HG03521 (cell line): ENCODE measurements around the gene RAPGEF3.

Experiments
- ATAC-seq: cut with Tn5 transposase; IDR thresholded peaks from one replicate; pipeline ENCODE4 v1.9.1; 2021; ENCODE audit warnings: mild to moderate bottlenecking, moderate library complexity; ENCODE audit not compliant: unreplicated experiment

The RAPGEF3 gene

DNA sequence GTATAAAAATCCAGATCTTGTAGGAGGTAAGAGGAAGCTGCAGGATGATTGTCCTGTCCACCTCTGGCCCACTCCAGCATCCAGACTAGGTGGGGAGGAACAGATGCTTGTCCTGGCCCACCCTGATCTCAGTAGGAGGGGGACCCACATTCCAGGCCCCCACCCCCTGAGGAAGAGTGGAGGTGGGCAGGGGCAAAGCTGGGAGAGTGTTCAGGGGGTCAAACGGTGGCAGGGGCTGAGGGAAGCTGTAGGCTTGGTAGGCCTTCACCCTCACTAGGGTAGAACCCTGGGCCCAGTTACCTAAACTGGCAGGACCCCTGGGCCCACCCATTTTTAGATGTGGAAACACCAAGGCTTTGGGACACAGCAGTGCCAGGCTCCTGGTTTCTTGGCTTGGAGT is 18.5 kb upstream of the RAPGEF3 start:
- no peak for ATAC-seq

DNA sequence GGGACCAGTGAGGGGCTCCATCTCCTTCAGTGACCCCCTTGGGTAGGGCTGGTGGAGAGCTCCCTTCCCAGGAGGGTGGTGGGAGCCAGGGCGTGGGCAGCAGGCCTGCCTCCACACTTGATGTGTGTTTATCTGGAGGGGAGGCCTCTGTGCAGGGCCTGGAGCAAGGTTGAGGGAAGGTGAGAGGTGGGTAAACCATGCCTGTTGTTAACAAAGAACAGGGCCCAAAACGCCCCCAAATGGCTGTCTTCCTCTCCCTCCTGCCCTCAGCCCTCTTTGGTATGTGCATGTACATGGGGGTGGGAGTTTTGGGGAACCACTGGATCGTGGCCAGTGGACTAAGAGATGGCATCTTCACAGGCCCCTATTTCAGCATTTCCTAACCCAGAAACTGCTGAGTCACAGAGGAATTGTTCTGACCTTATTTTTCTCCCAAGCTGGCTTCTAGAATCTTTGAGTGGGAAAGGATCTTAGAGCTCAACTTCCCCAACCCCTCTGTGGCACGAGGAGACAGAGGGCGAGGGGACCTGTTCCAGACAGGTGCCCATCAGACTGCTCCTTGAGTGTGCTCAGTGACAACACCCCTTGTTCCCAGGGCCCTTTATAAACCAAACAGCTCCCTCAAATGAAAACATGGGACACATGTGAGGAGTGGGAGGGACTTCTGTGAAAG is 17.9 kb upstream of the RAPGEF3 start:
- no peak for ATAC-seq

DNA sequence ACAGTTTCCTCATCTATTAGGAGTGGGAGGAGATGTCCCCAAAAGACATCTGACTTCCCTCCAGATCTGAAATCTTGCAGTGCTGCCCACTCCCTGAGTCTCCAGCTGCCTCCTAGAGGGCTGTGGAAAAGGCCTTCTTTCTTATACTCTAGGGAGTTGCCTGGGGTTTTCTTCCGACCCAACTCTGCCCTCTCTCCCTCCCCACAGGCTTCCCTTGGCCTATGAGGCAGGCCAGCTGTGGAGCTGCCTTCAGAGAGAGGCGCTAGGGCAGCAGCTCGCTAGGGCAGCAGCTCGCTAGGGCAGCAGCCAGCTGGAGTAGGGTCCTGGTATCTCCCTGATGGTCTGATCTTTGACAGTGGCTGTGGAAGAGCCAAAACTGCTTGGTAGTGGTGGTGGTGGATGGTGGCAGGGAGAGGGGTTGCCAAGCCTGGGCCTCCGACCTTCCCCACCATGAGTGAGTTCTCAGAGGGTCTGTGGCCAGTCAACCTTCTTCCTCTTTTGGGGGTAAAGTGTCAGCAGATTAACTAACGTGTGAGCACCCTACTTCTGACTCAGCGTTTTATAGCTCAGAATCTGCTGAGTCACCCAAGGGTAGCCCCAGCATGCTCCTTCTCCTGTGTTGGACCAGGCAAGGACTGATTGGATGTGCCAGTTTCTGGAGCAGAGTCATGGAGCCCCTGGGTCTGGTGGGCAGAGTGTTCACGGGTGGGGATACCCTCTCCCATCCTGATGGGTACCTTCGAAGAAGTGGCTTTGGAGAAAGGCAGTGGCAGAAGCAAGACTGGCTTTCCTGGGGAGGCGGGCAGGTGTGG is 16.6 kb upstream of the RAPGEF3 start:
- no peak for ATAC-seq

DNA sequence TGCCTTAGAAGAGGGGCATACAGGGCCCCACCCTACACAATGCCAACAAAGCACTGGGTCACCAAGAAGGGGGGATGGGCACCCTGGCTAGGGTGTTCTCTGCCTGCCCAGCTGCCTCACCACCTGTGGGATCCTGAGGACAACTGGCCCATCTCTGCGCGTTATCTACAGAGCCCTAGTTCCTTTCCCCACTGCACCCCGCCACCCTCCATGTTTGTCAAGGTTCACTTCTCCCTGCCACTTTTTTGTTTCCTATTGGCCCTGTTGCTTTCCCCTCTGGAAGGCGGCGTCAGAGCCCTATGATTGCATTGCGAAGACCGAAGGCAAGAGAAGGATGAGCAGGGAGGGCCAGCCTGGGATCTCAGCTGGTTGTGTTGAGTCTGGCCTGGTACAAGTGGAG is 16.0 kb upstream of the RAPGEF3 start:
- ATAC-seq: no peak

- ATAC-seq: no peak
Measured at GRCh38 chr12:47773858-47774580, 15.3 kb upstream of the RAPGEF3 start.

DNA sequence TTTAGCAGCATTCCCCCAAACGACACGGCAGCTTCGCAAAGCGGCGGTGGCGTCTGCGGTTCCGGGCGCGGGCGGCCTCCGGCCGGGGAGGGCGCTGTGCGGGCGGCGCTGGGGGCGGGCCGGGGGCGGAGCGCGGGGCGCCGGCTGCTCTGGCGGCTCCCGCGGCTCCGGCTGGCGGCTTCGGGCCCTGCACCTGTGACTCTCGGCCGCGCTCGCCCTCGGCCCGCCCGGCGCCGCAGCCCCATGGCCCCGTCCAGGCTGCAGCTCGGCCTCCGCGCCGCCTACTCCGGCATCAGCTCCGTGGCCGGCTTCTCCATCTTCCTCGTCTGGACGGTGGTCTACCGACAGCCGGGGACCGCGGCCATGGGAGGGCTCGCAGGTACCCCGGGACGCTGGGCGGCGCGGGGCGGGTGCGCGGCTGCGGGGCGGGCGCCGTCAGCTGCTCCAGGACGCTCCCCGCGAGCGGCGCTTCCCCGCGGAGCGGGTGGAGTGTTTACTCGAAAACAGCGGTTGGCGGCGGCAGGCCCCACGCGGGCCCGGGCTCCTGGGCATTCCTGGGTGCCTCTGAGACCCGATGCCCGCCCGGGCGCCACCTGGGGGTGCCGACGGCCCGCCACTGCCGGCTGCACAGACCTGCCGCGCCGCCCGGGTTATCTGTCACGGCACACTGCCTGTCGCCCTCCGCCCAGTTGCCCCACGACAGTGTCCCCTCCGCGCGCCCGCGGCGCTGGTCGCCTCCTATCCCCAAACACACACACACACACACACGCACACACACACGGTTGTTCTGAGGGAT is 14.6 kb upstream of the RAPGEF3 start, which contains the start of gene SLC48A1:
Gene SLC48A1 (plus strand): TSS at position 177 of the 796 bp plus-strand sequence. CDS start 67 bp downstream, at position 244.
- peak; percentile 74 for ATAC-seq

- no peak for ATAC-seq
Measured at GRCh38 chr12:47772738-47773061, 14.0 kb upstream of the RAPGEF3 start.

GRCh38 chr12:47772094-47772660 is 13.5 kb upstream of the RAPGEF3 start:
- ATAC-seq: no peak

DNA sequence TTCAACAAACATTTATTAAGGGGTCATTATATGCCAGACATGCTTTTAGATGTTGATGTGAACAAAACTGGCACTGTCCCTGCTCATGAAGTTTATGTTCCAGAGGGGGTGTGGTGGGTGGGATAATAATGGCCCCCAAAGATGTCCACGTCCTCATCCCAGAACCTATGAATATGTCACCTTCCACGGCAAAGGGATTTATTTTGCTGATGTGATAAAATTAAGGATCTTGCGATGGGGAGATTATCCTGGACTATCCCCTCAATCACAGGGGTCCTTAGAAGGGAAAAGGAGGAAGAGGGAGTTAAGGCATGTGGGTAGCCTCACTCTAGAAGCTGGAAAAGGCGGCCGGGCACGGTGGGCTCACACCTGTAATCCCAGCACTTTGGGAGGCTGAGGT is 12.6 kb upstream of the RAPGEF3 start:
- ATAC-seq: no peak

DNA sequence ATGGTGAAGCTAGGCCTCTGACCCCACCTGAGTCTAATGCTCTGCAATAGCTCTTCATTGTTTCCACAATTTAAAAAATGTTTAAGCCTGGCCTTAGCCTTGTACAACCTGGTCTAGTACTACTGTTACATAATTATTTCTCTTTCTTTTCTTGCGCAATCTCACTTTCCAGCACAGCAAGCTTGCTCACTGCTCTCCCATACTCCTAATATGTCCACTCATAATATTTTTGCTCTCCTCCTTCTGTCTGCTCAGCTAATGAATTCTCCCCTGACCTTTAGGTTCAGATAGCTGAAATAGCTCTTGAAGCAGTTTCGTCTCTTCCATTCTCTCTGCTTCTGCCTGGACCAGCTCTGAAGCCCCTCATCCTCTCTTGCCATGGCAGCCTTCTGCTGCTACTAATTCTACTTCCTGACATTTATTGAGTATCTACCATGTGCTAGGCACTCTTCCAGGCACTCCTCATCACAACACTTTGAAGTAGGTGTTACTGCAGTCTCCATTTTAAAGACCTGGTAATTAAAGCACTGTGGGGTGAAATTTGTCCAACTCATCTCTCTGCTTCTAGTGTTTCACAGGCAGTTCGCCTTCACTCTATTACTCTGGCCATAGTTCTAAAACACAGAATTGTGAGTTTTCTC is 11.5 kb upstream of the RAPGEF3 start:
- ATAC-seq: no peak

DNA sequence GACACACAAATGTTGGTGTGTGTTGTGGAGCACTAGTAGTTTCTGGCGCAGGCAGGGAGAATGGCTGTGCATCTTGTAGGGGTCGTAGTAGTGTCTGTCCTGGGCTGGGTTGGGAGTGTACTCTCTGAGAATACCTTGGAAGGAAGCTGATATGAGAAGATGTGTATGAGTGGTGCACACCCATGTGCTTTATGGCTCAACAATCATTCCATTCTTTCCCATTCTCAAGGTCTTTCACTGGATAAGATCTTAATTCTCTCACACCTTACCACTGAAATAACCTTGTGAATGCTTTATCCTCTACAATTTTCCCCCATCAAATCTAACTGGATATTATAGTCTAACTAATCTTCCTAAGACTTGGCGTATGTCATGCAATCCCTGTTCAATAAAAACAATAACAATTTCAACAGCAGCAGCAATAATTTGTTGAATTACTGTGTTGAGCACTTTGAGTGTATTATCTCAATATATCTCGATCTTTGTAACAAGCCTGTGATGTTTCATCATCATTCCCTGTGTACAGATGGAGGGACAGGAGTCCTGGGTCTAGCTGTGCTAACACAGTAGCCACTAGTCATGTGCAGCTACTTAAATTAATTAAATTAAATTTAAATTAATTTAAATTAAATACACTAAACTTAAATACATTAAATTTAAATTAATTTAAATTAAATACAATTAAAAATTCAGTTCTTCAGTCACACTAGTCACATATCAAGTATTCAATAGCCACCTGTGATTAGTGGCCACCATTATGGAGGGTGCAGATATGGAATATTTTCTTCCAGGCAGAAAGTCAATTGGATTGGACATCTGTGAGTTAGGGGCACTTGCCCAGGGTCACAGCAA is 10.8 kb upstream of the RAPGEF3 start:
- no peak for ATAC-seq

DNA sequence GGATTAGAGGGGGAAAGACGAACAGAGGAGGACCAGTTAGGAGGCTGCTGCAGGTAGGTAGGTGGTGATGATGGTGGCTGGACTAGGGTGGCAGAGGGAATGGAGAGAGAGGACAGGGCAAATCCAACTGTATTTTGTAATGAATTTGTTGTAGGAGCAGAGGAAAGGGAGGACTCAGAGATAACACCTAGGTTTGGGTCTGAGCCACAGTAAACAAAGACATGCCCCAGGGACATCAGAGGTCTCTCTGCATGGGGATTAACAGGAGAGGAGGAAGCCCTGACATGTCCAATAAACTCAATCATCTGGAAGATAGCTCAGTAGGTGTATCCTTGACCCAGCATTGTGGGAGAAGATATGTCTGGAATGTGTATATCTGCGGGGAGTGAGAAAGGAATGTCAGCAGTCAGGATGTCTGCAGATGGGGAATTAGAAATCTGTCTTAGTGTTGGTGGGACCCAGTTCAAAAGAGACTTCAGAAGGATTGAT is 9.7 kb upstream of the RAPGEF3 start:
- ATAC-seq: no peak

- ATAC-seq: peak; percentile 48
Measured at GRCh38 chr12:47767216-47767724, 8.6 kb upstream of the RAPGEF3 start.

DNA sequence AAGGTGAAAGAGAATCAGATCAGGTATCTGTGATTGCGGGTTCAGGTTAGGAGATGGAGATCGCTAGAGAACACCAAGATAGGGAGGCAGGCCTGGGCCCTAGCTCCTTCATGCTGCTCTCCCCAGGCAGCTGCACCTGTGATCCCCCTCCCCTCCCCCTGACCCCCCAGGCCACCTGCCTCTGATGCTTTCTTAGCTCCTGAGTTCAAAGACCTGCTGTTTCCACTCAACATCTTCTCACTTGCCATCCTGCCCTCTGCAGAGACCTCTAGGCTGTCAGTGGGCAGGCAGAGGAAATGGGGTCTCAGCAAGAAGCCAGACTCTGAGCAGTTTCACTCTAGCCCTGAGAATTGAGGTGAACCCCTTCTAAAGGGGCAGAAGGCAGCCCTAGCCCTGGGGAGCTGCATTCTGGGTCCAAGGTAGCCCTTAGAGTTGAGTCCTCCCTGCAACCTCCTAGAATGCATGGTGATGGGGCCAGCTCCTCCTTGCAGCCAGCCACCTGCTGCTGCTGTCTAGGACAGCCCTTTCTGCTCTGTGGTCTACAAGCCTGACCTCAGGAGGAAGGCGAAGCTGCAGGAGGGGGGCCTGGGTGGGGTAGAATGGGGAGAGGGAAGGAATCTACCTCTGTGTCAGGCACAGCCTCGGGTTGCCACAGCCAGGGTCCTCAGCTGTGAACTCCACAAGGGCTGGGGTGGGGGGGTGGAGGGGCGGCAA is 8.0 kb upstream of the RAPGEF3 start:
- no peak for ATAC-seq

DNA sequence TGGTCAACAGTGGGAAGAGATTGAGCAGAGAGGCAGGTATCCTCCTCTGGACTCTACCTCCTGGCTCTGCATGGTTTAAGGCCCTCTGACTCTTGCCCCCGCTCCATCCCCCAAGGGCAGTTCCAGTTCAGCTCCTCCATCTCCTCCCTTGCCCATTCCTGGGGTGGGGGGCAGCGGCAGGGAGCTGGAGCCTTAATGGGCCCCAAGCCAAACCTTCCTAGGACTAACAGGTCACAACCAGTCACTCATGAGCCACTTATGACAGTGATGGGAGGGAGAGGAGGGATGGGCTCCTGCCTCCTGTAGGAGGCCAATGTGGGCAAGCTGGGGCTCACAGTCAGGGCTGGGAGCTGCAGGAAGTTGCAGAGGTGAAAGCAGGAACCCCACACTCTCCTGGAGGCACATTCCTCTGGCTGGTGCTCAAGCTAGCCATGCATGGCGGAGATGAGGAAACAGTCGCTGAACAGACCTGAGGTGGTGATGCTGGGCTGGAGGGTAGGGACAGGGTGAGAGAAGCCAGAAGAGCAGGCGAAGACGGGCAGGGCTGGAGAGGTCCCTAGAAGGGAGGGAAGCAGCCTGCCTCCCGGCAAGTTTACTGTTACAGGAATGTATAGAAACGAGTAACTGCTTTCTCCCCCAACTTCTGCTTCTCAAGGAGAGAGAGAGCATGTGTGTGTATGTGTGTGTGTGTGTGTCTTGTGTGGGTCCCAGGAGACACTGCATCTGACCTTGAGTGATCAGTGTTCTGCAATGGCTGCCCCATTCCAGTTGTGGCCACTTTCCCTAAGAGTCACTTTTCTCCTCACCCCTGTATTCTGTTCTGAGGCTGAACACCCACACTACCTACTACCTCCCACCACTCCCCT is 5.0 kb upstream of the RAPGEF3 start:
- no peak for ATAC-seq

DNA sequence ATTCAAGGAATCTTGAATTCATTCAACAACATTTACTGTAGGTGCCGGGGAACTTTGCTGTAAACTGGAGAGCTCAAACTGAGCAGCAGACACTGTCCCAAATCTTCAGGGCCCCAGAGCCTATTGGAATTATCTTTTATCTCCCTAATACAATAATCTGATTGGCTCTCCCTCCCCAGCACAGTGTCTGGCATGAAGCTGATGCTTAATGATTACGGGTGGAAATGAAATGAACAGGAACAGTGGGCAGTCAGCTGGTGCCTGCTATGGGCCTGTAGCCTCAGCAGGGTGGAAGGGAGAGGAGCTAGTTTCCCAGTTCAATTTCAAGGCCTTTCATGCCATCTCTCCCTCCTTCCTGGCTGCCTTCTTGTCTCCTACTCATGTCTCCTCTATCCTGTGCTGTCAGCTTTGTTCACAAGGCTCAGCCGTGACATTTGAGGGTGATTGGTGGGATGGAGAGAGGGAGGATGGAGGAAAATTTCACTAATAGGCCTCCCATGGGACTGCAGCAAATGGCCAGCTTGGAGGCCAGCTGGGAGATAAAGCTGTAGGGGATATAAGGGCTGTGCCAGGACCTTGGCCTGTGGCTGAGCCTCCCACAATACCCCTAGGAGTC is 4.3 kb upstream of the RAPGEF3 start:
- no peak for ATAC-seq

- no peak for ATAC-seq
Measured at GRCh38 chr12:47758584-47758833, 171 bp downstream of the RAPGEF3 start.
